Vagina (tissue), 2 donors: ENCODE data around the gene RPUSD1. TPM values are rescaled to one million over a fixed set of nuclear protein-coding genes. Genes with fewer than 3 reads are reported as not detected.

Source experiments
- DNase-seq, 2 donors: peaks; one replicate each; pipeline ENCODE4 v3.0.0-alpha.2; 2017; ENCODE audit errors: extremely low spot score in 2 of 2
- H3K27ac ChIP-seq: fragments of 200-600 bp; sonication (generic); one replicate; pipeline ENCODE4 v1.5.1; 2019
- H3K27me3 ChIP-seq: fragments of 200-600 bp; sonication (generic); one replicate; pipeline ENCODE4 v1.5.1; 2019
- H3K36me3 ChIP-seq, 2 donors: fragments of 200-600 bp; sonication (generic); one replicate each; pipeline ENCODE4 v1.5.1; 2017 to 2019
- H3K4me1 ChIP-seq: fragments of 200-600 bp; sonication (generic); one replicate; pipeline ENCODE4 v1.5.1; 2019
- H3K4me3 ChIP-seq, 2 donors: fragments of 200-600 bp; sonication (generic); 1 replicate in 1 of 2; 2 replicates in 1 of 2; pipeline ENCODE4 v1.5.1; 2016 to 2019
- H3K9me3 ChIP-seq: fragments of 200-600 bp; sonication (generic); one replicate; pipeline ENCODE4 v1.5.1; 2019
- CTCF ChIP-seq, 3 experiments: fragments of 450-650 bp in 2 of 3; fragments of 200-600 bp in 1 of 3; sonication (generic) in 1 of 3; IDR thresholded peaks; one replicate each; pipeline ENCODE4 v1.5.1; 2017 to 2019; ENCODE audit warnings: antibody characterized with exemption in 3 of 3, mild to moderate bottlenecking in 2 of 3, moderate library complexity in 2 of 3
- POLR2A ChIP-seq, 2 donors: fragments of 450-650 bp; IDR thresholded peaks; one replicate each; pipeline ENCODE4 v1.6.1; 2017; ENCODE audit warnings: antibody characterized with exemption in 2 of 2, mild to moderate bottlenecking in 2 of 2, moderate library complexity in 2 of 2
- POLR2AphosphoS5 ChIP-seq, 2 donors: sonication (generic); formaldehyde crosslinking; IDR thresholded peaks; one replicate each; pipeline ENCODE4 v1.9.0; 2017; ENCODE audit warnings: antibody characterized with exemption in 2 of 2, mild to moderate bottlenecking in 2 of 2, low read depth in 1 of 2; ENCODE audit not compliant: insufficient read depth in 1 of 2
- intact Hi-C: fragments of 100-400 bp; cut with DNase I; formaldehyde crosslinking; loops from one replicate; pipeline ENCODE4 v1.15.1; 2023
- total RNA-seq: library from RNA; depleted of rRNA; stranded (reverse); fragments of >200 nt; gene quantifications from one replicate; pipeline ENCODE4 v1.2.3, GENCODE V29; 2016

Gene RPUSD1
- total RNA-seq, 1 donor from 2014 or later: 17.2 TPM

DNA sequence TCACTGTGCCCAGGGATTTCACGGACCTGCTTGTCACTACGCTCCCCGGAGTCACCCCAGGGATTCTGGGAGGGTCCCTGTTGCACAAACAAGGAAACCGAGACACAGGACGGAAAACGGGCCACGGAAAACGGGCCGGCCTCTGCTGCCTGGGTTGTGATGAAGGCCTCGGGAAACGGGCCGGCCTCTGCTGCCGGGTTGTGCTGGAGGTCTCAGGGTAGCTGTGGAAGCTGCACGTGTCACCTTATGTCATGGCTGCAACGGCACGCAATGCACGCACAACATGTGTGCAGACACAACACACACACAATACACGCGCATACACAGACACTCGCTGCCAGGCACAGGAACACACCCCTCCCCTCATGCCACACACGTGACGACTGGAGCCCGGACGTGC, 39.3 kb upstream of the RPUSD1 start:
- DNase-seq: no peak
- no peaks in the 10 kb centered on the region for H3K9me3 ChIP-seq
- H3K27me3 ChIP-seq: no peaks in the 10 kb centered on the region
- intact Hi-C loops: no loop called here
- H3K27ac ChIP-seq: no peak overlapping the region
- H3K4me1 ChIP-seq: peaks cover 9% of the 10 kb centered on the region
- TF ChIP-seq CTCF (IDR thresholded peaks at IDR 0.05): no peak
- no peak for TF ChIP-seq POLR2A (IDR thresholded peaks at IDR 0.05)
- no peak for TF ChIP-seq POLR2AphosphoS5 (IDR thresholded peaks at IDR 0.05; ENCODE audit: insufficient read depth in 1 of 2, low read depth in 1 of 2)
- no peaks in the 10 kb centered on the region for H3K36me3 ChIP-seq
- no peak overlapping the region for H3K4me3 ChIP-seq

DNA sequence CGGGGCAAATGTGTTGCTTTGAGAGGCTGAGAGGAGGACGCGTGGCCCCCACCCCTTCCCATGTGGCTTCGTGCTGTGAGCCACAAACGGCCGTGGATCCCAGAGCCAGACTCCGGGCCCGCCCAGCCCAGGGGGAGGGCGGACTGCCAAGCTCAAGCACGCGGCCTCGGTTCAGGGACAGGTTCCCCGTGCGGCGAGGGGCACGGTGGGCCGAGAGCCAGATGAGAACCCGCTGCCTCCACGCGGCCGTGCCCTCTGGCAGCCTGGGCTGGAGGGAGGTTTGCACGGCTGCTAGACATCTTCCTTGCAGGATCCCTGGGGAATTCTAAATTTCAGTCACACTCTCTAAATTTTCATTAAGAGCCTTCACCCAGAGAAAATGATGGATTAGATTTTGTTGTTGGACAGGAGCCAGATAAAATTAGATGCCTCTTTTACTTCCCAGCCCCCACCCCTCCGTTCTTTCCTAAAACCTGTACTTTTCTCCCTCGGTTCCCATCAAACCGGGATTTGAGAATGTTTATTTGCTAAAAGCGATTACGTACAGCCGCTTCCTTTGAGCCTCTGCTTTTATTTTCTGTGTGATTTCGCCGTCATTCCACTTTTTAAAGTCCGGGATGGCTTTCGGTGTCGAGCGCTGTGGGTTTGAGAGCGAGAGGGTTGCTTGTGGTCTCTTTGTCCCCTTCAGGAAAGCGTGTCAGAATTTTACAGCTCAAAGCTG, 37.3 kb upstream of the RPUSD1 start:
- H3K4me3 ChIP-seq: peak overlapping the region in 1 of 2 donors; percentile 24
- H3K36me3 ChIP-seq: no peaks in the 10 kb centered on the region
- H3K27me3 ChIP-seq: no peaks in the 10 kb centered on the region
- peaks cover 9% of the 10 kb centered on the region for H3K4me1 ChIP-seq
- intact Hi-C loops: no loop called here
- DNase-seq: no peak
- no peak overlapping the region for H3K27ac ChIP-seq
- no peaks in the 10 kb centered on the region for H3K9me3 ChIP-seq
- no peak for TF ChIP-seq POLR2AphosphoS5 (IDR thresholded peaks at IDR 0.05; ENCODE audit: insufficient read depth in 1 of 2, low read depth in 1 of 2)
- TF ChIP-seq CTCF (IDR thresholded peaks at IDR 0.05): no peak
- no peak for TF ChIP-seq POLR2A (IDR thresholded peaks at IDR 0.05)

- no peaks in the 10 kb centered on the region for H3K27me3 ChIP-seq
- no peaks in the 10 kb centered on the region for H3K9me3 ChIP-seq
- H3K36me3 ChIP-seq: no peaks in the 10 kb centered on the region
- intact Hi-C loops: no loop called here
- TF ChIP-seq POLR2A (IDR thresholded peaks at IDR 0.05) (no peak), CTCF (IDR thresholded peaks at IDR 0.05) (no peak), POLR2AphosphoS5 (IDR thresholded peaks at IDR 0.05; ENCODE audit: insufficient read depth in 1 of 2, low read depth in 1 of 2) (no peak)
- no peak overlapping the region for H3K27ac ChIP-seq
- no peak for DNase-seq
- no peak overlapping the region for H3K4me3 ChIP-seq
- peaks cover 9% of the 10 kb centered on the region for H3K4me1 ChIP-seq
Measured at GRCh38 chr16:824601-825000, 36.4 kb upstream of the RPUSD1 start.

GRCh38 chr16:824194-824593, 36.0 kb upstream of the RPUSD1 start:
- TF ChIP-seq CTCF (IDR thresholded peaks at IDR 0.05) (no peak), POLR2AphosphoS5 (IDR thresholded peaks at IDR 0.05; ENCODE audit: insufficient read depth in 1 of 2, low read depth in 1 of 2) (no peak), POLR2A (IDR thresholded peaks at IDR 0.05) (no peak)
- Histone ChIP-seq H3K9me3 (no peaks in the 10 kb centered on the region), H3K4me1 (peaks cover 9% of the 10 kb centered on the region), H3K36me3 (no peaks in the 10 kb centered on the region), H3K27ac (no peak overlapping the region), H3K27me3 (no peaks in the 10 kb centered on the region), H3K4me3 (no peak overlapping the region)
- DNase-seq: no peak
- intact Hi-C loops: no loop called here

- DNase-seq: no peak
- H3K27me3 ChIP-seq: no peaks in the 10 kb centered on the region
- intact Hi-C loops: no loop called here
- peaks cover 9% of the 10 kb centered on the region for H3K4me1 ChIP-seq
- no peak overlapping the region for H3K27ac ChIP-seq
- H3K36me3 ChIP-seq: no peaks in the 10 kb centered on the region
- H3K4me3 ChIP-seq: no peak overlapping the region
- H3K9me3 ChIP-seq: no peaks in the 10 kb centered on the region
- TF ChIP-seq POLR2A (IDR thresholded peaks at IDR 0.05): no peak
- TF ChIP-seq POLR2AphosphoS5 (IDR thresholded peaks at IDR 0.05; ENCODE audit: insufficient read depth in 1 of 2, low read depth in 1 of 2): no peak
- TF ChIP-seq CTCF (IDR thresholded peaks at IDR 0.05): no peak
Measured at GRCh38 chr16:822909-823297, 34.7 kb upstream of the RPUSD1 start.
